Activated CD4-positive, alpha-beta T cell treated with anti-CD3 and anti-CD28 coated beads, Interleukin-2, amount 10 ng/mL, durations not matched to agents 24 days and 14 days (primary cell): ENCODE results near the gene OR13C4. TPM values are rescaled to one million over a fixed set of nuclear protein-coding genes. Genes with fewer than 3 reads are reported as not detected.

Experiments used
- DNase-seq: peaks from one replicate; pipeline ENCODE4 v3.0.0; 2022
- H3K27ac Mint-ChIP-seq: one replicate; pipeline ENCODE4 v1.8.0; 2022; ENCODE audit warnings: mild to moderate bottlenecking, mixed read lengths
- H3K27me3 Mint-ChIP-seq: one replicate; pipeline ENCODE4 v1.8.0; 2022; ENCODE audit warnings: mixed read lengths
- H3K36me3 Mint-ChIP-seq: one replicate; pipeline ENCODE4 v1.8.0; 2022; ENCODE audit warnings: low read depth, mild to moderate bottlenecking, mixed read lengths
- H3K4me1 Mint-ChIP-seq: one replicate; pipeline ENCODE4 v1.8.0; 2021; ENCODE audit warnings: mixed read lengths
- H3K4me3 Mint-ChIP-seq: one replicate; pipeline ENCODE4 v1.8.0; 2022; ENCODE audit warnings: mild to moderate bottlenecking, moderate library complexity, mixed read lengths
- H3K9me3 Mint-ChIP-seq: one replicate; pipeline ENCODE4 v1.8.0; 2021; ENCODE audit warnings: mixed read lengths
- intact Hi-C: fragments of 100-400 bp; cut with micrococcal nuclease; formaldehyde crosslinking; loops from one replicate; pipeline ENCODE4 v1.15.1; 2023
- total RNA-seq: library from RNA; stranded (reverse); gene quantifications from 2 replicates; pipeline ENCODE4 v1.2.3, GENCODE V29; 2022

OR13C4 gene
- total RNA-seq, 1 donor from 2014 or later: not detected

DNA sequence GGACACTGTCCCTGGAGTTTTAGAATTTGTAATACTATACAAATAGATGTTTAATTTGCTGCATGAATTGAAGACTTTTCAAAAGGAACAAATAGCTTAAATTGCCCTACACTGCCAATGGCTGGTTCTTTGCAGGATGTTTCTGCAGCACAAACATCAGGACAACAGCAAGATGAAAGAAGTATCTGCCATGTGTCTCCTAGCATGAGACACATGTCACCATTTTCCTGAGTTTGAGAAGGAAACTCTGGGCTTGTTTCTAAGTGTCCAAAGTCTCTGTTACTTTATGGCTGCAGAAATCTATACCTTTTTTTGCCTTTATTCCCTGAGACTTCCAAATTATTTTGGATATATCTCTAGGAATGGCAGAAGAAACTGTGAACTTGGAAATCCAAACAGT, 23.6 kb downstream of the OR13C4 start:
- Mint-ChIP-seq H3K9me3 (no peaks in the 10 kb centered on the region), H3K4me1 (no peaks in the 10 kb centered on the region), H3K27ac (no peak overlapping the region), H3K4me3 (no peak overlapping the region), H3K27me3 (no peaks in the 10 kb centered on the region), H3K36me3 (no peaks in the 10 kb centered on the region)
- DNase-seq: no peak
- intact Hi-C loops: no loop called here

DNA sequence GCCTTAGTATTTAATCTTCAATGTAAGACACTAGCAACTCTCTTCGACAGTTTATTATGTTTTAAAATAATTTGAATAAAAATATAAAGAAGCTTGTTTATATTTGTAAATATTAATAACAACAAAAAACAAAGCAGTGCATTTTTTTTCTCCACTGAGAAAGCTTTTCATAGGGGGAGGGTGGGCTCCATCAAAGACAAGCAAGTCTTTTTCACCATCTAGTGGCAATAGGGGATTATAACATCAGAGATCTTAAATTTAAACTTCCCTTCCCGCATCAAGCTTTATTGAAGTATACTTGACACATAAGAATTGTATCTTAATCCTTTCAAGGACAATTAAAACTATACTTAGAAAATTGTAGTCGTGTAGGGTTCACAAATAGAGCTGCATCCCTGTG, 32.2 kb downstream of the OR13C4 start:
- Mint-ChIP-seq H3K36me3 (no peaks in the 10 kb centered on the region), H3K9me3 (no peaks in the 10 kb centered on the region), H3K4me1 (no peaks in the 10 kb centered on the region), H3K4me3 (no peak overlapping the region), H3K27me3 (no peaks in the 10 kb centered on the region), H3K27ac (no peak overlapping the region)
- DNase-seq: no peak
- intact Hi-C loops: no loop called here

DNA sequence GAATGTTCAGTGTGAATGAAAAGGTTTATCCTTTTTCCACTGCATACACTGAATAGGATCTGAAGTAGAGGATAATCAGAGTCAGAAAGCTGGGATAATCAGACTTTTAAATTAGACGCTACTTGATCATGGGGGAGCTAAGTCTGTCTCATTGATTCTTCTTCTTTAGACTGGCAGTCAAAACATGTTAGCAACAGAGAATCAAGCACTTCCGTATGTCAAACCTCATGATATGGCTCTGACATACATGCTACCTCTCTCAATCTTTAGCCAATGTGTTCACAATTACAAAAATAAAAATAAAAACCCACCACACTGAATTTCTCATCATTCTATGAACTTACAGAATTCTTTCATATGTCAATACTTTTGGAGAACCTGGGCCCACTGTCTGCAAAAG, 42.0 kb downstream of the OR13C4 start:
- Mint-ChIP-seq H3K27me3 (no peaks in the 10 kb centered on the region), H3K27ac (no peak overlapping the region), H3K36me3 (no peaks in the 10 kb centered on the region), H3K9me3 (no peaks in the 10 kb centered on the region), H3K4me3 (no peak overlapping the region), H3K4me1 (no peaks in the 10 kb centered on the region)
- DNase-seq: no peak
- intact Hi-C loops: no loop called here

DNA sequence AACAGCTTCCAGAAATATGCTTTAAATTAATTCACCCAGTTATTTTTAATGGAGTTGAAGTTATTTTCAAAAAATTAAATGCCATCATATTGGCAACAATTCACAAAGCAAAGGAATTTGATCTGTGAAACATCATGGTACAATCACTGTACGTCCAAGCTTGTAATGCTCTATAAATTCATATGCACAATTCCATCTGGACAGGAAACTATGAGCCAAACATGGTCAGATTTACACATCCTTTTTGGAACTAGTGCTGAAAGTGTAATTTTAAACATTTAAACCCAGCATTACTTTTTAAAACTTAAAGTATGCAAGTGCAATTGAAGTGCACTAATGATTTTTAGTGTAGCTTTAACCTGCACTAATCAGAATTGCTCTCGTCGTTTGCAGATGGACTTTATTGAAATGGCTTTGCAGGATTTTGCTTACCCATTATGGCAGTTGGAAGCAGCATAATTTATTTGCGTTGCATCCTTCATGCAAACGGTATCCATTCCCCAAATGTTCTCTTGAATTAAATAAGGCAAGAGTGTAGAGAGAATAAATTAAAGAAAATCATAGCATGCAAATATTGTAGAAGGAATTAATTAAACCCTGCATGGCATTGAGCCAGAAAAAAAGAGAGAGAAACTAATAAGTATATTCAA, 44.0 kb downstream of the OR13C4 start:
- Mint-ChIP-seq H3K27ac (no peak overlapping the region), H3K27me3 (no peaks in the 10 kb centered on the region), H3K4me1 (no peaks in the 10 kb centered on the region), H3K9me3 (no peaks in the 10 kb centered on the region), H3K36me3 (no peaks in the 10 kb centered on the region), H3K4me3 (no peak overlapping the region)
- intact Hi-C loops: no loop called here
- DNase-seq: no peak

Other genes with a start within 250 kb of the OR13C4 start
- not detected in 2 replicates for gene OR13F1, start 22.9 kb downstream of the OR13C4 start, total RNA-seq
- gene OR13C3, start 9.6 kb upstream of the OR13C4 start, total RNA-seq: not detected in 2 replicates
- gene OR13C8, start 42.0 kb upstream of the OR13C4 start, total RNA-seq: not detected in 2 replicates
- not detected in 2 replicates for gene OR13C5, start 72.2 kb upstream of the OR13C4 start, total RNA-seq
- gene OR13C2, start 78.4 kb upstream of the OR13C4 start, total RNA-seq: not detected in 2 replicates
- gene OR13C9, start 91.0 kb upstream of the OR13C4 start, total RNA-seq: not detected in 2 replicates
- not detected in 2 replicates for gene OR13D1, start 167.3 kb upstream of the OR13C4 start, total RNA-seq
- gene NIPSNAP3A, start 220.5 kb upstream of the OR13C4 start, total RNA-seq: 9.4 and 10.8 TPM in 2 replicates
- gene NIPSNAP3B, start 236.9 kb upstream of the OR13C4 start, total RNA-seq: 0.19 and 0.66 TPM in 2 replicates